PFSK-1 (cell line): ENCODE data around the gene CCDC27.

Experiments
- POLR2AphosphoS5 ChIP-seq: IDR thresholded peaks from 2 replicates; pipeline ENCODE4 v1.6.1; 2012; ENCODE audit warnings: low read depth, mild to moderate bottlenecking, control low read depth, low read length, moderate library complexity
- REST ChIP-seq, 2 experiments: IDR thresholded peaks; 2 replicates each; pipeline versions ENCODE4 v1.6.1 to v1.8.0; 2011 to 2012; ENCODE audit warnings: low read depth in 2 of 2, low read length in 2 of 2, control low read depth in 1 of 2, inconsistent platforms in 1 of 2, mild to moderate bottlenecking in 1 of 2, moderate library complexity in 1 of 2; ENCODE audit not compliant: insufficient read depth in 1 of 2
- TAF1 ChIP-seq: IDR thresholded peaks from 2 replicates; pipeline ENCODE4 v1.6.1; 2012; ENCODE audit warnings: low read length, control low read depth, borderline replicate concordance; ENCODE audit not compliant: insufficient read depth

- TF ChIP-seq POLR2AphosphoS5 (no peak), REST (IDR thresholded peaks at IDR 0.05; ENCODE audit: insufficient read depth in 1 of 2, low read depth in 2 of 2, low read length in 2 of 2) (no peak), TAF1 (no peak)
These were observed 68.1 kb downstream of the CCDC27 start for GRCh38 chr1:3820316-3820715.
